DND-41 (cell line): ENCODE measurements around the gene DYNC2I2.

ENCODE experiments used
- CTCF ChIP-seq: IDR thresholded peaks from 2 replicates; pipeline ENCODE4 v1.5.1; 2012; ENCODE audit warnings: borderline replicate concordance, low read length, moderate library complexity, mild to moderate bottlenecking; ENCODE audit not compliant: poor library complexity, severe bottlenecking; ENCODE audit errors: extremely low read depth
- EZH2 ChIP-seq: IDR thresholded peaks from 3 replicates; pipeline ENCODE4 v1.6.1; 2012; ENCODE audit warnings: borderline replicate concordance, low read depth, mild to moderate bottlenecking, moderate library complexity, low read length, inconsistent platforms; ENCODE audit not compliant: severe bottlenecking

GRCh38 chr9:128705051-128705965, 48.7 kb upstream of the DYNC2I2 start:
- TF ChIP-seq CTCF (no peak), EZH2 (no peak)
